HG03108 (cell line): ENCODE measurements around the gene BBIP1.
A peak's percentile ranks its signal among the peaks of the same experiment; 100 is the strongest.
"Not testable (repeated sequence)": the region's sequence is repeated elsewhere in the genome, so short reads cannot be mapped to it uniquely, and the experiment has no call there.

Experiments used
- ATAC-seq: cut with Tn5 transposase; IDR thresholded peaks from one replicate; pipeline ENCODE4 v1.9.1; 2021; ENCODE audit warnings: moderate library complexity; ENCODE audit not compliant: unreplicated experiment

BBIP1 gene

GRCh38 chr10:110923856-110924493 is 5.0 kb upstream of the BBIP1 start:
- no peak for ATAC-seq

- ATAC-seq: peak; percentile 20
Observed at GRCh38 chr10:110919971-110920881, 1.2 kb upstream of the BBIP1 start.

- ATAC-seq: peak; percentile 83
Observed at GRCh38 chr10:110919349-110919931, 460 bp upstream of the BBIP1 start, which contains the start of gene SHOC2. TSS of gene SHOC2 (plus strand) at chr10:110919604. CDS start at chr10:110964359, 44,755 bp downstream.

GRCh38 chr10:110918269-110918642 is 724 bp downstream of the BBIP1 start:
- no peak for ATAC-seq

- no peak for ATAC-seq
Observed at GRCh38 chr10:110916554-110917346, 2.2 kb downstream of the BBIP1 start.

- not testable (repeated sequence) for ATAC-seq
Observed at GRCh38 chr10:110915600-110915999, 3.4 kb downstream of the BBIP1 start.

GRCh38 chr10:110915035-110915434 is 3.9 kb downstream of the BBIP1 start:
- ATAC-seq: no peak

GRCh38 chr10:110914431-110914830 is 4.5 kb downstream of the BBIP1 start:
- no peak for ATAC-seq

GRCh38 chr10:110912374-110912773 is 6.6 kb downstream of the BBIP1 start:
- no peak for ATAC-seq

GRCh38 chr10:110910138-110910537 is 8.8 kb downstream of the BBIP1 start:
- ATAC-seq: no peak

- no peak for ATAC-seq
Observed at GRCh38 chr10:110903280-110904278, 15.4 kb downstream of the BBIP1 start.

GRCh38 chr10:110901954-110902819 is 16.8 kb downstream of the BBIP1 start:
- ATAC-seq: no peak

- no peak for ATAC-seq
Observed at GRCh38 chr10:110900983-110901382, 18.0 kb downstream of the BBIP1 start.

- ATAC-seq: no peak
Observed at GRCh38 chr10:110898391-110898790, 20.6 kb downstream of the BBIP1 start.

GRCh38 chr10:110897184-110897583 is 21.8 kb downstream of the BBIP1 start:
- no peak for ATAC-seq

GRCh38 chr10:110893559-110894179 is 25.3 kb downstream of the BBIP1 start:
- no peak for ATAC-seq

GRCh38 chr10:110892602-110893288 is 26.2 kb downstream of the BBIP1 start:
- no peak for ATAC-seq

GRCh38 chr10:110887560-110887959 is 31.4 kb downstream of the BBIP1 start:
- no peak for ATAC-seq
